Measurements from ENCODE around the gene TMEM11. TPM values are rescaled to one million over a fixed set of nuclear protein-coding genes. Genes with fewer than 3 reads are reported as not detected.

TMEM11 gene
- total and polyA plus RNA-seq, 2 of the 8 experiments (the other 6 are each of a cell fraction or from before 2014, with no cell fraction given): 33.3 to 90.4 TPM

DNA sequence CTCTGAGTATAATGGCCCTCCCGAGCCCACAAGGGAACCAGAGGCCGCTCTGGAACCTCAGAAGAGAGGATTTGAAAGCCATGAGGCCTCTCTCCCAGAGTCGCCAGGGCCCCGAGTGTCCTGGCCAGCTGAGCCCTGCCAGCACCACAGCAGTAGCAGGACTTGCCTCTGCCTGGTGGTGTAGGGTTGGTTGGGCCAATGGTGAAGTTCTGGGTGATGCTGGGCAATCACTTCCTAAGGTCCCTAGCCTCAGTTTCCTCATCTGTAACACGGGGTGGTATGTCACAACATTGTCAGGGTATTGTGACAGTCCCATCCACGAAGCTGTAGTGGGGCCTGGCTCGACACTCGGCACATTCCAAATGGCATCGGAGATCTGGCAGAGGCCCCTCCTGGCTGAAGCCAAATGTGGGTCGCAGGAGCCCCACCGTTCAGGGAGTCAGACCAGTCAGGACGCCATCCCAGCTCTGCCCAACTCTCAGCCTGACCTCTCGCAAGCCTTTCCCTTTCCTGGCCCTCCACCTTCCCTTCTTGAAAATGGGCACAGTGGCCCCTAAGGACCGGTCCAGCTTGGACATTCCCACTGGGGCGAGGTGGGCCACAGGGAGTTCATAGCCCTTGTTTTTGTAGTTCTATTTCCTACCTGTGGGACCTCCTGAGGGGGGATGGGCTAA, 37.5 kb upstream of the TMEM11 start:
- Histone ChIP-seq H2BK20ac (ENCODE audit: low read length) (no peak overlapping the region), H3K23me2 (ENCODE audit: low read depth, low read length) (peaks cover 6% of the 10 kb centered on the region; the same call in 1 of the 2 replicates), H2AFZ (ENCODE audit: low read length) (no peak overlapping the region), H3K9ac (replicated peaks in 1 of 4; ENCODE audit: extremely low read depth in 1 of 4, low read depth in 3 of 4, low read length in 3 of 4) (no peak overlapping the region), H3K27me3 (replicated peaks in 1 of 4; ENCODE audit: control insufficient read depth in 3 of 4, extremely low read depth in 1 of 4, insufficient read depth in 3 of 4, low read length in 3 of 4) (peaks cover 0 to 6% (median 4%) of the 10 kb centered on the region in 4 experiments; a peak in 2 of 7 replicates), H4K20me1 (replicated peaks in 1 of 2; ENCODE audit: control insufficient read depth in 1 of 2, insufficient read depth in 2 of 2, low read length in 2 of 2) (peaks cover 0 to 6% of the 10 kb centered on the region in 2 experiments), H3K23ac (ENCODE audit: insufficient read length) (no peak overlapping the region), H2BK15ac (ENCODE audit: low read length) (no peak overlapping the region), H3K79me1 (ENCODE audit: low read depth, low read length) (no peaks in the 10 kb centered on the region; the same call in 1 of the 2 replicates), H2BK5ac (ENCODE audit: low read depth, low read length) (no peak overlapping the region), H3K4me2 (ENCODE audit: insufficient read depth in 1 of 2, low read depth in 2 of 2, low read length in 2 of 2) (peak overlapping the region in 1 of 2 experiments; percentile 75; a peak in 1 of 4 replicates), H3K4me3 (ENCODE audit: extremely low read depth in 1 of 4, insufficient read depth in 2 of 4, low read depth in 3 of 4, low read length in 4 of 4) (no peak overlapping the region), H4K91ac (replicated peaks; ENCODE audit: insufficient read length, low read length) (no peak overlapping the region), H2BK120ac (replicated peaks; ENCODE audit: low read depth, low read length) (no peak overlapping the region), H4K8ac (ENCODE audit: extremely low read depth, insufficient read depth, low read length) (no peak overlapping the region), H3K4me1 (replicated peaks in 1 of 4; ENCODE audit: control insufficient read depth in 3 of 4, insufficient read depth in 4 of 4, low read length in 3 of 4) (peaks cover 0 to 12% (median 4%) of the 10 kb centered on the region in 4 experiments; a peak in 5 of 7 replicates), H2BK12ac (ENCODE audit: low read depth, low read length) (peak overlapping the region; percentile 27; the same call in 1 of the 2 replicates), H3K56ac (replicated peaks; ENCODE audit: insufficient read length, low read depth, low read length) (no peak overlapping the region), H3K79me2 (ENCODE audit: control insufficient read depth in 1 of 2, insufficient read depth in 2 of 2, low read length in 2 of 2) (no peaks in the 10 kb centered on the region), H4K5ac (ENCODE audit: insufficient read length, low read depth, low read length) (no peak overlapping the region), H2AK5ac (ENCODE audit: low read depth, low read length) (peak overlapping the region; percentile 90; the same call in 1 of the 2 replicates), H3K36me3 (ENCODE audit: control insufficient read depth in 2 of 4, insufficient read depth in 4 of 4, low read length in 3 of 4) (no peaks in the 10 kb centered on the region), H3K27ac (ENCODE audit: low read depth, low read length) (no peak overlapping the region), H3K9me3 (ENCODE audit: insufficient read depth in 2 of 2, low read depth in 1 of 2, low read length in 1 of 2) (no peaks in the 10 kb centered on the region), H3K14ac (ENCODE audit: insufficient read length) (no peak overlapping the region), H3K4ac (replicated peaks; ENCODE audit: insufficient read length, low read depth, low read length) (no peak overlapping the region), H3K18ac (ENCODE audit: extremely low read depth, low read length) (no peak overlapping the region)
- WGBS, 2 experiments (ENCODE audit: extremely low coverage in 1 of 2, insufficient coverage in 1 of 2, insufficient read length in 1 of 2, insufficient replicate concordance in 2 of 2, low coverage in 1 of 2, low lambda C conversion rate in 2 of 2, missing lambda C conversion rate in 1 of 2): 79% methylated on average over 15 of the region's 15 CpGs; no CpG with 5 or more reads in 1 of the 2 experiments
- DNase-seq (ENCODE audit: low read depth in 1 of 2, low spot score in 2 of 2): no peak
- CTCF ChIA-PET (ENCODE audit: partially characterized antibody): interaction anchor here (1.0 to 6.6 kb wide), 4 partner anchors 12 to 213 kb away, joined by 3 to 42 read pairs (median 6); no protein-coding TSS in a partner anchor
- POLR2A ChIA-PET (ENCODE audit: partially characterized antibody): interaction anchor here (1.5 to 1.6 kb wide), 2 partner anchors 24 to 209 kb away, joined by 5 to 6 read pairs; partner anchors contain the start of gene USP22
- no peak for FAIRE-seq
- no peak for TF ChIP-seq CEBPB (IDR thresholded peaks at IDR 0.05; ENCODE audit: low read depth, low read length)
- no peak for TF ChIP-seq CHD1 (IDR thresholded peaks at IDR 0.05; ENCODE audit: low read depth, low read length)
- TF ChIP-seq MAX (IDR thresholded peaks at IDR 0.05): no peak
- TF ChIP-seq JUND (IDR thresholded peaks at IDR 0.05; ENCODE audit: low read length): no peak
- no peak for TF ChIP-seq RFX5 (IDR thresholded peaks at IDR 0.05; ENCODE audit: borderline replicate concordance, low read depth, low read length)
- TF ChIP-seq KDM1A (IDR thresholded peaks at IDR 0.05; ENCODE audit: borderline replicate concordance, low read length): no peak
- no peak for TF ChIP-seq EZH2 (IDR thresholded peaks at IDR 0.05; ENCODE audit: low read depth, low read length, severe bottlenecking)
- no peak for TF ChIP-seq CREB1 (IDR thresholded peaks at IDR 0.05)
- TF ChIP-seq TCF12 (IDR thresholded peaks at IDR 0.05; ENCODE audit: low read depth, low read length): no peak
- no peak for TF ChIP-seq EP300 (IDR thresholded peaks at IDR 0.05; ENCODE audit: borderline replicate concordance in 1 of 2, low read depth in 2 of 2, low read length in 2 of 2)

All from H1 (cell line).